HCT116 (cell line): ENCODE data around the gene CFAP74. TPM values are rescaled to one million over a fixed set of nuclear protein-coding genes. Genes with fewer than 3 reads are reported as not detected.

Experiments
- ATAC-seq: fragments of 200-7000 bp; cut with Tn5 transposase; 2 replicates; pipeline ENCODE4 v1.9.1; 2020; ENCODE audit warnings: mild to moderate bottlenecking, moderate library complexity
- BruUV-seq: library from RNA; stranded (reverse); fragments of 400-500 nt; replicated peaks from 2 replicates; lab custom pipeline; 2021; lab: Mats Ljungman, UMichigan
- CTCF ChIA-PET: fragments of 300-600 bp; sonication (Branson Sonifier 250); formaldehyde crosslinking; loops from one replicate; lab custom pipeline; 2021; ENCODE audit warnings: antibody characterized with exemption; lab: Charles Lee
- POLR2A ChIA-PET: fragments of 300-600, 350-600 bp; sonication (Branson Sonifier 250); formaldehyde crosslinking; loops from one replicate; lab custom pipeline; 2021; ENCODE audit warnings: antibody characterized with exemption; lab: Charles Lee
- RAD21 ChIA-PET, 2 experiments: fragments of 300-600 bp; sonication (Branson Sonifier 250); formaldehyde crosslinking; loops; one replicate each; lab custom pipeline; 2023; ENCODE audit warnings: low total read pairs in 2 of 2; ENCODE audit not compliant: uncharacterized antibody in 2 of 2, unreplicated experiment in 2 of 2, low non-redundant PET in 1 of 2; lab: Charles Lee
- DNase-seq: peaks from one replicate; pipeline ENCODE4 v3.0.0-alpha.2; 2010; ENCODE audit warnings: low read depth, low spot score
- H2AFZ ChIP-seq: fragments of 200-600 bp; shearing (Covaris generic), sonication (generic); 2 replicates; pipeline ENCODE4 v1.6.1; 2017; ENCODE audit warnings: low read depth, mixed run types, mixed read lengths, antibody characterized with exemption, low read length; ENCODE audit not compliant: poor library complexity, severe bottlenecking
- H3K27ac ChIP-seq: 2 replicates; pipeline ENCODE4 v1.5.1; 2012; ENCODE audit warnings: low read depth, low read length
- H3K27me3 ChIP-seq: fragments of 200-600 bp; sonication (generic); 2 replicates; pipeline ENCODE4 v1.6.1; 2016; ENCODE audit warnings: mixed run types, low read length, mixed read lengths; ENCODE audit not compliant: insufficient read depth
- H3K36me3 ChIP-seq, 2 experiments: fragments of 200-500 bp in 1 of 2; fragments of 200-600 bp in 1 of 2; sonication (Bioruptor generic) in 1 of 2; sonication (generic) in 1 of 2; 2 replicates each; pipeline versions ENCODE4 v1.5.1 to v1.6.1; 2014 to 2016; ENCODE audit warnings: low read length in 2 of 2, inconsistent platforms in 1 of 2, mixed read lengths in 1 of 2, mixed run types in 1 of 2; ENCODE audit not compliant: insufficient read depth in 2 of 2, control insufficient read depth in 1 of 2
- H3K4me1 ChIP-seq, 2 experiments: fragments of 200-600 bp in 1 of 2; sonication (generic) in 1 of 2; 2 replicates each; pipeline versions ENCODE4 v1.5.1 to v1.6.1; 2012 to 2017; ENCODE audit warnings: low read length in 2 of 2, inconsistent platforms in 1 of 2, mild to moderate bottlenecking in 1 of 2, mixed read lengths in 1 of 2, mixed run types in 1 of 2, moderate library complexity in 1 of 2; ENCODE audit not compliant: insufficient read depth in 2 of 2, control insufficient read depth in 1 of 2
- H3K4me2 ChIP-seq: fragments of 200-600 bp; sonication (generic); 2 replicates; pipeline ENCODE4 v1.6.1; 2017; ENCODE audit warnings: mixed run types, low read length, mixed read lengths
- H3K4me3 ChIP-seq, 2 experiments: fragments of 200-600 bp in 1 of 2; sonication (generic) in 1 of 2; replicated peaks in 1 of 2; 2 replicates each; pipeline ENCODE4 v1.5.1; 2011 to 2016; ENCODE audit warnings: low read length in 2 of 2, control low read depth in 1 of 2, low read depth in 1 of 2, mild to moderate bottlenecking in 1 of 2, mixed read lengths in 1 of 2, mixed run types in 1 of 2
- H3K79me2 ChIP-seq: fragments of 200-600 bp; sonication (generic); 2 replicates; pipeline ENCODE4 v1.6.1; 2017; ENCODE audit warnings: mild to moderate bottlenecking, mixed run types, low read length, moderate library complexity, mixed read lengths; ENCODE audit not compliant: insufficient read depth
- H3K9ac ChIP-seq: fragments of 200-600 bp; sonication (generic); 2 replicates; pipeline ENCODE4 v1.6.1; 2016; ENCODE audit warnings: low read length, mixed read lengths
- H3K9me2 ChIP-seq: fragments of 200-600 bp; sonication (generic), shearing (Covaris generic); 2 replicates; pipeline ENCODE4 v1.6.1; 2017; ENCODE audit warnings: mixed run types, mild to moderate bottlenecking, moderate library complexity; ENCODE audit not compliant: insufficient read depth
- H3K9me3 ChIP-seq, 2 experiments: fragments of 200-500 bp in 1 of 2; fragments of 200-600 bp in 1 of 2; sonication (Bioruptor generic) in 1 of 2; sonication (generic) in 1 of 2; 2 replicates each; pipeline ENCODE4 v1.6.1; 2014 to 2017; ENCODE audit warnings: low read length in 2 of 2, mixed read lengths in 2 of 2, inconsistent platforms in 1 of 2, low read depth in 1 of 2, mild to moderate bottlenecking in 1 of 2, mixed run types in 1 of 2, moderate library complexity in 1 of 2; ENCODE audit not compliant: control insufficient read depth in 1 of 2, insufficient read depth in 1 of 2
- H4K20me1 ChIP-seq: fragments of 200-600 bp; sonication (generic), shearing (Covaris generic); 2 replicates; pipeline ENCODE4 v1.6.1; 2017; ENCODE audit warnings: mixed run types, mild to moderate bottlenecking, moderate library complexity; ENCODE audit not compliant: insufficient read depth
- CBX3 ChIP-seq: IDR thresholded peaks from 2 replicates; pipeline ENCODE4 v1.6.1; 2012; ENCODE audit warnings: low read depth
- CEBPB ChIP-seq: IDR thresholded peaks from 2 replicates; pipeline ENCODE4 v1.6.1; 2012; ENCODE audit warnings: low read depth
- CTCF ChIP-seq, 3 experiments: fragments of 200-600 bp in 1 of 3; sonication (generic) in 1 of 3; IDR thresholded peaks in 2 of 3; conservative IDR thresholded peaks in 1 of 3; 2 replicates each; pipeline ENCODE4 v1.5.1; 2012 to 2017; ENCODE audit warnings: low read depth in 2 of 3, low read length in 2 of 3, antibody characterized with exemption in 1 of 3, borderline replicate concordance in 1 of 3, control low read depth in 1 of 3, mild to moderate bottlenecking in 1 of 3, mixed read lengths in 1 of 3, mixed run types in 1 of 3, moderate library complexity in 1 of 3; ENCODE audit not compliant: insufficient read depth in 1 of 3
- EGR1 ChIP-seq: IDR thresholded peaks from 2 replicates; pipeline ENCODE4 v1.6.1; 2012; ENCODE audit warnings: low read depth
- EZH2phosphoT487 ChIP-seq: fragments of 200-600 bp; IDR thresholded peaks from 2 replicates; pipeline ENCODE4 v1.6.1; 2018; ENCODE audit warnings: antibody characterized with exemption, borderline replicate concordance
- FOSL1 ChIP-seq: IDR thresholded peaks from 2 replicates; pipeline ENCODE4 v1.6.1; 2012; ENCODE audit warnings: low read depth
- JUND ChIP-seq: IDR thresholded peaks from 2 replicates; pipeline ENCODE4 v1.6.1; 2012
- POLR2AphosphoS5 ChIP-seq: IDR thresholded peaks from 2 replicates; pipeline ENCODE4 v1.6.1; 2011; ENCODE audit warnings: mild to moderate bottlenecking, low read depth, low read length, moderate library complexity
- RAD21 ChIP-seq: IDR thresholded peaks from 2 replicates; pipeline ENCODE4 v1.6.1; 2012; ENCODE audit warnings: low read depth, mild to moderate bottlenecking
- REST ChIP-seq: IDR thresholded peaks from 2 replicates; pipeline ENCODE4 v1.6.1; 2012; ENCODE audit warnings: low read depth
- SIN3A ChIP-seq: IDR thresholded peaks from 2 replicates; pipeline ENCODE4 v1.6.1; 2012; ENCODE audit warnings: low read depth
- SP1 ChIP-seq: IDR thresholded peaks from 2 replicates; pipeline ENCODE4 v1.6.1; 2012; ENCODE audit warnings: low read depth
- SRF ChIP-seq: IDR thresholded peaks from 2 replicates; pipeline ENCODE4 v1.6.1; 2012; ENCODE audit warnings: low read depth
- YY1 ChIP-seq: IDR thresholded peaks from 2 replicates; pipeline ENCODE4 v1.6.1; 2011; ENCODE audit warnings: low read length, low read depth, moderate library complexity, mild to moderate bottlenecking; ENCODE audit not compliant: insufficient replicate concordance; ENCODE audit errors: extremely low read depth
- ZFX ChIP-seq: fragments of 450-650 bp; IDR thresholded peaks from 2 replicates; pipeline ENCODE4 v1.6.1; 2017
- ZNF274 ChIP-seq: fragments of 200-500 bp; sonication (Bioruptor generic); IDR thresholded peaks from 2 replicates; pipeline ENCODE4 v1.6.1; 2014; ENCODE audit warnings: mild to moderate bottlenecking, low read depth, low read length, inconsistent platforms
- intact Hi-C: fragments of 100-400 bp; cut with micrococcal nuclease; formaldehyde crosslinking; loops from 2 replicates; pipeline ENCODE4 v1.10.0; 2022
- total RNA-seq: library from RNA; stranded (reverse); gene quantifications from one replicate; pipeline ENCODE4 v1.2.1, GENCODE V29; 2021; ENCODE audit not compliant: unreplicated experiment
- TF ChIP-seq, protein P1 (sequence below): IDR thresholded peaks from 2 replicates; pipeline ENCODE4 v1.6.1; 2012
- TF ChIP-seq, protein P2 (sequence below): IDR thresholded peaks from 2 replicates; pipeline ENCODE4 v1.6.1; 2011; ENCODE audit warnings: mild to moderate bottlenecking, low read length, moderate library complexity; ENCODE audit not compliant: insufficient replicate concordance; ENCODE audit errors: extremely low read depth

Gene CFAP74
- total RNA-seq, 1 experiment from 2014 or later, result 4.9 TPM

- Histone ChIP-seq H3K36me3 (no peaks in the 10 kb centered on the region), H3K27ac (peak overlapping the region; percentile 14; the same call in 1 of the 2 replicates), H3K9ac (no peak overlapping the region), H4K20me1 (no peaks in the 10 kb centered on the region), H3K4me2 (no peak overlapping the region), H3K9me3 (no peaks in the 10 kb centered on the region), H3K4me3 (no peak overlapping the region), H3K79me2 (peaks cover 22% of the 10 kb centered on the region), H3K9me2 (no peaks in the 10 kb centered on the region), H2AFZ (no peak overlapping the region), H3K4me1 (peaks cover 32 to 61% of the 10 kb centered on the region in 2 experiments), H3K27me3 (no peaks in the 10 kb centered on the region)
- no peak for DNase-seq
- TF ChIP-seq POLR2AphosphoS5, result no peak
- no peak for TF ChIP-seq CEBPB
- TF ChIP-seq, protein P1, sequence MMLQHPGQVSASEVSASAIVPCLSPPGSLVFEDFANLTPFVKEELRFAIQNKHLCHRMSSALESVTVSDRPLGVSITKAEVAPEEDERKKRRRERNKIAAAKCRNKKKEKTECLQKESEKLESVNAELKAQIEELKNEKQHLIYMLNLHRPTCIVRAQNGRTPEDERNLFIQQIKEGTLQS, result no peak
- no peak for TF ChIP-seq SIN3A
- no peak for TF ChIP-seq EGR1
- no peak for TF ChIP-seq REST
- no peak for TF ChIP-seq FOSL1
- TF ChIP-seq RAD21, result no peak
- no peak for TF ChIP-seq CTCF (IDR thresholded peaks at IDR 0.05 in 2 of 3, conservative IDR thresholded peaks at IDR 0.05 in 1 of 3; ENCODE audit: borderline replicate concordance in 1 of 3, insufficient read depth in 1 of 3, low read depth in 2 of 3, low read length in 2 of 3)
- TF ChIP-seq CBX3, result no peak
- TF ChIP-seq, protein P2, sequence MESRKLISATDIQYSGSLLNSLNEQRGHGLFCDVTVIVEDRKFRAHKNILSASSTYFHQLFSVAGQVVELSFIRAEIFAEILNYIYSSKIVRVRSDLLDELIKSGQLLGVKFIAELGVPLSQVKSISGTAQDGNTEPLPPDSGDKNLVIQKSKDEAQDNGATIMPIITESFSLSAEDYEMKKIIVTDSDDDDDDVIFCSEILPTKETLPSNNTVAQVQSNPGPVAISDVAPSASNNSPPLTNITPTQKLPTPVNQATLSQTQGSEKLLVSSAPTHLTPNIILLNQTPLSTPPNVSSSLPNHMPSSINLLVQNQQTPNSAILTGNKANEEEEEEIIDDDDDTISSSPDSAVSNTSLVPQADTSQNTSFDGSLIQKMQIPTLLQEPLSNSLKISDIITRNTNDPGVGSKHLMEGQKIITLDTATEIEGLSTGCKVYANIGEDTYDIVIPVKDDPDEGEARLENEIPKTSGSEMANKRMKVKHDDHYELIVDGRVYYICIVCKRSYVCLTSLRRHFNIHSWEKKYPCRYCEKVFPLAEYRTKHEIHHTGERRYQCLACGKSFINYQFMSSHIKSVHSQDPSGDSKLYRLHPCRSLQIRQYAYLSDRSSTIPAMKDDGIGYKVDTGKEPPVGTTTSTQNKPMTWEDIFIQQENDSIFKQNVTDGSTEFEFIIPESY, result no peak
- TF ChIP-seq EZH2phosphoT487, result no peak
- TF ChIP-seq ZNF274, result no peak
- TF ChIP-seq SP1, result no peak
- TF ChIP-seq YY1, result no peak
- TF ChIP-seq SRF, result no peak
- no peak for TF ChIP-seq ZFX
- TF ChIP-seq JUND, result no peak
- RAD21 ChIA-PET, result no interaction called here
- POLR2A ChIA-PET, result interaction anchor here (1.2 kb wide), 1 partner anchor 105 kb away, joined by 3 read pairs; no protein-coding TSS in a partner anchor
- ATAC-seq, result no peak
- no TSS peak for BruUV-seq
- intact Hi-C loops, result loop anchor here (5.0 kb wide), 1 partner anchor 141 kb away; no protein-coding TSS in a partner anchor
- CTCF ChIA-PET, result interaction anchor here (1.2 to 2.0 kb wide), 4 partner anchors 88 to 142 kb away, joined by 5 to 7 read pairs (median 5); no protein-coding TSS in a partner anchor
Observed at GRCh38 chr1:2047749-2048729, 44.5 kb upstream of the CFAP74 start.
